Urinary bladder (tissue), 4 donors: ENCODE data around the gene MMP1. TPM values are rescaled to one million over a fixed set of nuclear protein-coding genes. Genes with fewer than 3 reads are reported as not detected.
"Not testable (repeated sequence)": the region's sequence is repeated elsewhere in the genome, so short reads cannot be mapped to it uniquely, and the experiment has no call there.

ENCODE experiments used
- DNase-seq: peaks from one replicate; pipeline ENCODE4 v3.0.0-alpha.2; 2015; ENCODE audit errors: extremely low spot score
- H3K27ac ChIP-seq: one replicate; pipeline ENCODE4 v1.5.1; 2013; ENCODE audit warnings: low read depth, mild to moderate bottlenecking, moderate library complexity
- H3K36me3 ChIP-seq: one replicate; pipeline ENCODE4 v1.6.1; 2013; ENCODE audit warnings: mild to moderate bottlenecking, moderate library complexity; ENCODE audit not compliant: insufficient read depth
- H3K4me1 ChIP-seq: one replicate; pipeline ENCODE4 v1.6.1; 2013; ENCODE audit warnings: mild to moderate bottlenecking, moderate library complexity; ENCODE audit not compliant: insufficient read depth
- H3K4me3 ChIP-seq: one replicate; pipeline ENCODE4 v1.5.1; 2013; ENCODE audit warnings: low read depth, low read length
- WGBS: extraction: QIAGEN DNeasy Blood & Tissue Kit; methylation state at CpG from one replicate; pipeline ENCODE4 v1.1.7; 2013; 5-methylcytosine and 5-hydroxymethylcytosine counted together
- polyA plus RNA-seq: library from polyadenylated mRNA; stranded (reverse); fragments of 200-250 nt; gene quantifications from one replicate; pipeline ENCODE4 v1.2.3, GENCODE V29; 2013
- total RNA-seq: library from RNA; depleted of rRNA; stranded (reverse); fragments of >200 nt; gene quantifications from one replicate; pipeline ENCODE4 v1.2.3, GENCODE V29; 2014
- donor health status: healthy with polysubstance abuse.
- donor health status: healthy.

Gene MMP1
- total and polyA plus RNA-seq, 2 donors, result 0.15 to 0.53 TPM

GRCh38 chr11:102762361-102762767 lies 35.6 kb downstream of the MMP1 start:
- H3K4me1 ChIP-seq, result no peaks in the 10 kb centered on the region
- 79% methylated on average over 2 of the region's 2 CpGs for WGBS
- no peak overlapping the region for H3K27ac ChIP-seq
- H3K36me3 ChIP-seq, result no peaks in the 10 kb centered on the region
- DNase-seq, result no peak
- H3K4me3 ChIP-seq, result no peak overlapping the region

- Histone ChIP-seq H3K4me1 (no peaks in the 10 kb centered on the region), H3K36me3 (no peaks in the 10 kb centered on the region), H3K4me3 (no peak overlapping the region), H3K27ac (no peak overlapping the region)
- no peak for DNase-seq
- 93% methylated on average over 4 of the region's 4 CpGs for WGBS
Measured at GRCh38 chr11:102761646-102762238, 36.2 kb downstream of the MMP1 start.

GRCh38 chr11:102760344-102761035 lies 37.5 kb downstream of the MMP1 start:
- DNase-seq, result no peak
- Histone ChIP-seq H3K4me1 (no peaks in the 10 kb centered on the region), H3K4me3 (no peak overlapping the region), H3K36me3 (no peaks in the 10 kb centered on the region), H3K27ac (no peak overlapping the region)
- 26% methylated on average over 4 of the region's 4 CpGs for WGBS

- H3K4me3 ChIP-seq, result no peak overlapping the region
- WGBS, result 70% methylated on average over 2 of the region's 2 CpGs
- no peak for DNase-seq
- no peak overlapping the region for H3K27ac ChIP-seq
- H3K4me1 ChIP-seq, result no peaks in the 10 kb centered on the region
- no peaks in the 10 kb centered on the region for H3K36me3 ChIP-seq
Measured at GRCh38 chr11:102757823-102758549, 40.0 kb downstream of the MMP1 start.

GRCh38 chr11:102753267-102753666 lies 44.7 kb downstream of the MMP1 start:
- H3K4me3 ChIP-seq, result no peak overlapping the region
- 96% methylated on average over 1 of the region's 1 CpG for WGBS
- no peaks in the 10 kb centered on the region for H3K36me3 ChIP-seq

GRCh38 chr11:102751673-102752072 lies 46.3 kb downstream of the MMP1 start:
- H3K36me3 ChIP-seq, result no peaks in the 10 kb centered on the region
- H3K4me3 ChIP-seq, result no peak overlapping the region
- H3K4me1 ChIP-seq, result no peaks in the 10 kb centered on the region
- no peak for DNase-seq
- no peak overlapping the region for H3K27ac ChIP-seq

More at GRCh38 chr11:102753267-102753666, 44.7 kb downstream of the MMP1 start:
- no peak for DNase-seq
- H3K27ac ChIP-seq, result no peak overlapping the region
- no peaks in the 10 kb centered on the region for H3K4me1 ChIP-seq

GRCh38 chr11:102749101-102749722 lies 48.7 kb downstream of the MMP1 start:
- Histone ChIP-seq H3K4me3 (no peak overlapping the region), H3K4me1 (no peaks in the 10 kb centered on the region), H3K36me3 (no peaks in the 10 kb centered on the region), H3K27ac (no peak overlapping the region)
- DNase-seq, result no peak

GRCh38 chr11:102746746-102747578 lies 51.0 kb downstream of the MMP1 start:
- H3K27ac ChIP-seq, H3K36me3 ChIP-seq, H3K4me3 ChIP-seq, DNase-seq, H3K4me1 ChIP-seq: not testable (repeated sequence)
- 83% methylated on average over 32 of the region's 32 CpGs for WGBS

Other genes starting within 250 kb of the MMP1 start
- gene MMP20, start 172.8 kb downstream of the MMP1 start, total RNA-seq, result not detected
- not detected for gene MMP20, start 172.8 kb downstream of the MMP1 start, polyA plus RNA-seq
- not detected for gene MMP27, start 92.4 kb downstream of the MMP1 start, total RNA-seq
- gene MMP27, start 92.4 kb downstream of the MMP1 start, polyA plus RNA-seq, result 0.22 TPM
- 1.3 TPM for gene MMP8, start 73.2 kb downstream of the MMP1 start, total RNA-seq
- gene MMP8, start 73.2 kb downstream of the MMP1 start, polyA plus RNA-seq, result 0.37 TPM
- gene MMP10, start 17.5 kb downstream of the MMP1 start, total RNA-seq, result not detected
- not detected for gene MMP10, start 17.5 kb downstream of the MMP1 start, polyA plus RNA-seq
- gene MMP3, start 45.4 kb upstream of the MMP1 start, total RNA-seq, result 1.4 TPM
- gene MMP3, start 45.4 kb upstream of the MMP1 start, polyA plus RNA-seq, result 6.3 TPM
- 3.8 TPM for gene MMP12, start 76.8 kb upstream of the MMP1 start, total RNA-seq
- gene MMP12, start 76.8 kb upstream of the MMP1 start, polyA plus RNA-seq, result 0.62 TPM
- not detected for gene MMP13, start 157.6 kb upstream of the MMP1 start, total RNA-seq
- gene MMP13, start 157.6 kb upstream of the MMP1 start, polyA plus RNA-seq, result 0.04 TPM